ENCODE measurements around the gene SPSB3. TPM values are rescaled to one million over a fixed set of nuclear protein-coding genes. Genes with fewer than 3 reads are reported as not detected.

Gene SPSB3
- total and polyA plus RNA-seq, 2 of the 4 experiments (the other 2 are of a cell fraction) = 9.1 to 30.8 TPM

GRCh38 chr16:1810536-1810935 lies 28.2 kb upstream of the SPSB3 start:
- BruUV-seq (replicated peaks) = no TSS peak
- H4K8ac ChIP-seq (ENCODE audit: low read depth in 2 of 2, low read length in 2 of 2) = no peak overlapping the region
- H2BK5ac ChIP-seq (ENCODE audit: low read depth, low read length, poor library complexity, severe bottlenecking) = no peak overlapping the region
- dilution Hi-C loops (cut with HindIII; ENCODE audit: low sequenced_read_pairs, unreplicated experiment) (no loop called here), in situ Hi-C loops (cut with MboI; ENCODE audit: low sequenced_read_pairs) (no loop called here), intact Hi-C loops (cut with micrococcal nuclease) (no loop called here)
- peaks cover 20% of the 10 kb centered on the region; the same call in 1 of the 2 replicates for H3K36me3 ChIP-seq (ENCODE audit: control insufficient read depth, insufficient read depth, low read length)
- H2AK9ac ChIP-seq (replicated peaks; ENCODE audit: low read depth, low read length, poor library complexity) = no peak overlapping the region
- no peak overlapping the region for H3K18ac ChIP-seq (ENCODE audit: low read depth, low read length)
- CTCF ChIA-PET = no interaction called here
- no peaks in the 10 kb centered on the region for H3K27me3 ChIP-seq (ENCODE audit: control insufficient read depth, insufficient read depth, low read length)
- H3K23ac ChIP-seq (ENCODE audit: low read depth, low read length) = no peak overlapping the region
- no peak overlapping the region for H2BK20ac ChIP-seq (ENCODE audit: low read depth, low read length)
- POLR2A ChIA-PET (ENCODE audit: unreplicated experiment) = no interaction called here
- no peak overlapping the region for H3K9ac ChIP-seq (ENCODE audit: low read depth, low read length)
- H3K27ac ChIP-seq (ENCODE audit: insufficient read depth, low read length) = no peak overlapping the region
- no peak overlapping the region for H4K91ac ChIP-seq (ENCODE audit: insufficient read depth, low read depth, low read length)
- no peak overlapping the region for H2BK120ac ChIP-seq (ENCODE audit: low read depth, low read length)
- H3K79me1 ChIP-seq (ENCODE audit: low read depth in 1 of 2, low read length in 2 of 2) = 0 out of 4 replicates have a peak, but pooled peaks cover 0 to 2% of the 10 kb centered on the region in 2 experiments
- no peak overlapping the region for H3K56ac ChIP-seq (ENCODE audit: extremely low read depth, insufficient read depth, low read length)
- TF ChIP-seq CTCF (conservative IDR thresholded peaks at IDR 0.05; ENCODE audit: low read depth, low read length) = no peak
- TF ChIP-seq MAZ (IDR thresholded peaks at IDR 0.05; ENCODE audit: borderline replicate concordance, low read depth, low read length) = no peak
- TF ChIP-seq CEBPB (IDR thresholded peaks at IDR 0.05; ENCODE audit: low read depth, low read length) = no peak
- no peak for TF ChIP-seq POLR2A (IDR thresholded peaks at IDR 0.05; ENCODE audit: low read depth, low read length)
- TF ChIP-seq USF2 (IDR thresholded peaks at IDR 0.05; ENCODE audit: low read depth, low read length) = no peak
- no peak for TF ChIP-seq BHLHE40 (IDR thresholded peaks at IDR 0.05; ENCODE audit: low read depth, low read length)
- no peak for TF ChIP-seq NFE2L2 (IDR thresholded peaks at IDR 0.05; ENCODE audit: low read depth, low read length)
- no peak for TF ChIP-seq RAD21 (IDR thresholded peaks at IDR 0.05; ENCODE audit: low read length)
- no peak for TF ChIP-seq CHD1 (IDR thresholded peaks at IDR 0.05; ENCODE audit: low read depth, low read length)
- TF ChIP-seq RFX5 (IDR thresholded peaks at IDR 0.05; ENCODE audit: low read depth, low read length) = no peak
- no peak overlapping the region for H3K14ac ChIP-seq (replicated peaks; ENCODE audit: low read depth, low read length)
- no peaks in the 10 kb centered on the region for H4K20me1 ChIP-seq (ENCODE audit: insufficient read depth, low read length)
- H3K4me2 ChIP-seq (ENCODE audit: low read depth, low read length) = no peak overlapping the region
- peaks cover 2% of the 10 kb centered on the region; the same call in 1 of the 2 replicates for H3K9me1 ChIP-seq (ENCODE audit: insufficient read depth, low read length)
- no peaks in the 10 kb centered on the region for H3K9me3 ChIP-seq (ENCODE audit: control insufficient read depth, insufficient read depth, low read length)
- DNase-seq = no peak
- H3K4me1 ChIP-seq (ENCODE audit: control insufficient read depth, insufficient read depth, low read length) = peaks cover 4% of the 10 kb centered on the region; the same call in 1 of the 2 replicates
- H3K4me3 ChIP-seq (ENCODE audit: insufficient read depth, low read depth, low read length) = no peak overlapping the region
- no peak overlapping the region for H2AFZ ChIP-seq (replicated peaks; ENCODE audit: low read length, poor library complexity)
- no peak overlapping the region for H2BK15ac ChIP-seq (ENCODE audit: low read depth, low read length)
- ATAC-seq (ENCODE audit: low read depth) = no peak
- H3K4ac ChIP-seq (ENCODE audit: low read depth, low read length) = no peak overlapping the region
- no peak overlapping the region for H2AK5ac ChIP-seq (ENCODE audit: low read depth, low read length)
- 93% methylated on average over 3 of the region's 16 CpGs; no CpG with 5 or more reads in 1 of the 2 experiments for WGBS, 2 experiments (ENCODE audit: extremely low coverage in 2 of 2, insufficient read length in 1 of 2)
- no peak overlapping the region for H4K5ac ChIP-seq (ENCODE audit: low read depth, low read length)

Measured in IMR-90 (cell line).